ENCODE results near the gene TMEM260. TPM values are rescaled to one million over a fixed set of nuclear protein-coding genes. Genes with fewer than 3 reads are reported as not detected.

Gene TMEM260
- total and polyA plus RNA-seq, 2 experiments from 2014 or later = 13.3 to 22.9 TPM

DNA sequence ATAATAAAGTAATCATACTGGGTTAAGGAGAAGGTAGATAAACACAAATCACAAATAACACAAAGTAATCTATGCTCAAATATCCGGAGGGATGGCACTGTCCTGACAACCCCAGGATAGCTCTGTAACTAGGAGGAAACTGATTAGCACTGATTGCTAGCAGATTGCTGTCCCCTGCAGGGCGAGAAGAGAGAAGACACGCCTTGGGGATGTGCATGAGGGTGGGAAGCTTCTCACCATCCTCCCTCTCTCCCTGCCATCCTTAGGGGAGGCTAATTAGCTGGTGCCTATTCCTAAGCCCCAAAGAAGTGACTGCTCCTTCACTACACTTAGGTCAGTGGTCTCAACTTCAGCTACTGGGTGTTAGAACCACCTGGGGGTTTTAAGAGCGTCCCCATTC lies 27.0 kb upstream of the TMEM260 start (continued):
- TF ChIP-seq, protein P1, sequence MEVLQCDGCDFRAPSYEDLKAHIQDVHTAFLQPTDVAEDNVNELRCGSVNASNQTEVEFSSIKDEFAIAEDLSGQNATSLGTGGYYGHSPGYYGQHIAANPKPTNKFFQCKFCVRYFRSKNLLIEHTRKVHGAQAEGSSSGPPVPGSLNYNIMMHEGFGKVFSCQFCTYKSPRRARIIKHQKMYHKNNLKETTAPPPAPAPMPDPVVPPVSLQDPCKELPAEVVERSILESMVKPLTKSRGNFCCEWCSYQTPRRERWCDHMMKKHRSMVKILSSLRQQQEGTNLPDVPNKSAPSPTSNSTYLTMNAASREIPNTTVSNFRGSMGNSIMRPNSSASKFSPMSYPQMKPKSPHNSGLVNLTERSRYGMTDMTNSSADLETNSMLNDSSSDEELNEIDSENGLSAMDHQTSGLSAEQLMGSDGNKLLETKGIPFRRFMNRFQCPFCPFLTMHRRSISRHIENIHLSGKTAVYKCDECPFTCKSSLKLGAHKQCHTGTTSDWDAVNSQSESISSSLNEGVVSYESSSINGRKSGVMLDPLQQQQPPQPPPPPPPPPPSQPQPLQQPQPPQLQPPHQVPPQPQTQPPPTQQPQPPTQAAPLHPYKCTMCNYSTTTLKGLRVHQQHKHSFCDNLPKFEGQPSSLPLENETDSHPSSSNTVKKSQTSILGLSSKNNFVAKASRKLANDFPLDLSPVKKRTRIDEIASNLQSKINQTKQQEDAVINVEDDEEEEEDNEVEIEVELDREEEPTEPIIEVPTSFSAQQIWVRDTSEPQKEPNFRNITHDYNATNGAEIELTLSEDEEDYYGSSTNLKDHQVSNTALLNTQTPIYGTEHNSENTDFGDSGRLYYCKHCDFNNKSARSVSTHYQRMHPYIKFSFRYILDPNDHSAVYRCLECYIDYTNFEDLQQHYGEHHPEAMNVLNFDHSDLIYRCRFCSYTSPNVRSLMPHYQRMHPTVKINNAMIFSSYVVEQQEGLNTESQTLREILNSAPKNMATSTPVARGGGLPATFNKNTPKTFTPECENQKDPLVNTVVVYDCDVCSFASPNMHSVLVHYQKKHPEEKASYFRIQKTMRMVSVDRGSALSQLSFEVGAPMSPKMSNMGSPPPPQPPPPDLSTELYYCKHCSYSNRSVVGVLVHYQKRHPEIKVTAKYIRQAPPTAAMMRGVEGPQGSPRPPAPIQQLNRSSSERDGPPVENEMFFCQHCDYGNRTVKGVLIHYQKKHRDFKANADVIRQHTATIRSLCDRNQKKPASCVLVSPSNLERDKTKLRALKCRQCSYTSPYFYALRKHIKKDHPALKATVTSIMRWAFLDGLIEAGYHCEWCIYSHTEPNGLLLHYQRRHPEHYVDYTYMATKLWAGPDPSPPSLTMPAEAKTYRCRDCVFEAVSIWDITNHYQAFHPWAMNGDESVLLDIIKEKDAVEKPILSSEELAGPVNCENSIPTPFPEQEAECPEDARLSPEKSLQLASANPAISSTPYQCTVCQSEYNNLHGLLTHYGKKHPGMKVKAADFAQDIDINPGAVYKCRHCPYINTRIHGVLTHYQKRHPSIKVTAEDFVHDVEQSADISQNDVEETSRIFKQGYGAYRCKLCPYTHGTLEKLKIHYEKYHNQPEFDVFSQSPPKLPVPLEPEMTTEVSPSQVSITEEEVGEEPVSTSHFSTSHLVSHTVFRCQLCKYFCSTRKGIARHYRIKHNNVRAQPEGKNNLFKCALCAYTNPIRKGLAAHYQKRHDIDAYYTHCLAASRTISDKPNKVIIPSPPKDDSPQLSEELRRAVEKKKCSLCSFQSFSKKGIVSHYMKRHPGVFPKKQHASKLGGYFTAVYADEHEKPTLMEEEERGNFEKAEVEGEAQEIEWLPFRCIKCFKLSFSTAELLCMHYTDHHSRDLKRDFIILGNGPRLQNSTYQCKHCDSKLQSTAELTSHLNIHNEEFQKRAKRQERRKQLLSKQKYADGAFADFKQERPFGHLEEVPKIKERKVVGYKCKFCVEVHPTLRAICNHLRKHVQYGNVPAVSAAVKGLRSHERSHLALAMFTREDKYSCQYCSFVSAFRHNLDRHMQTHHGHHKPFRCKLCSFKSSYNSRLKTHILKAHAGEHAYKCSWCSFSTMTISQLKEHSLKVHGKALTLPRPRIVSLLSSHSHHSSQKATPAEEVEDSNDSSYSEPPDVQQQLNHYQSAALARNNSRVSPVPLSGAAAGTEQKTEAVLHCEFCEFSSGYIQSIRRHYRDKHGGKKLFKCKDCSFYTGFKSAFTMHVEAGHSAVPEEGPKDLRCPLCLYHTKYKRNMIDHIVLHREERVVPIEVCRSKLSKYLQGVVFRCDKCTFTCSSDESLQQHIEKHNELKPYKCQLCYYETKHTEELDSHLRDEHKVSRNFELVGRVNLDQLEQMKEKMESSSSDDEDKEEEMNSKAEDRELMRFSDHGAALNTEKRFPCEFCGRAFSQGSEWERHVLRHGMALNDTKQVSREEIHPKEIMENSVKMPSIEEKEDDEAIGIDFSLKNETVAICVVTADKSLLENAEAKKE (CRISPR knock-in tag; IDR thresholded peaks at IDR 0.05) = no peak

- Mint-ChIP-seq H3K4me3 (no peak overlapping the region), H3K9me3 (no peaks in the 10 kb centered on the region), H3K27me3 (ENCODE audit: insufficient read depth, low read depth, poor library complexity) (peaks cover 3% of the 10 kb centered on the region), H3K27ac (no peak overlapping the region), H3K36me3 (ENCODE audit: low read depth) (no peaks in the 10 kb centered on the region), H3K4me1 (peaks cover 30% of the 10 kb centered on the region)
- Histone ChIP-seq H3K27me3 (ENCODE audit: insufficient read depth) (no peaks in the 10 kb centered on the region), H2AFZ (no peak overlapping the region), H3K9me2 (ENCODE audit: insufficient read depth) (no peaks in the 10 kb centered on the region), H4K20me1 (replicated peaks; ENCODE audit: insufficient read depth) (no peaks in the 10 kb centered on the region), H3K27ac (ENCODE audit: low read depth) (no peak overlapping the region), H3K4me3 (no peak overlapping the region), H3K4me1 (ENCODE audit: insufficient read depth) (no peaks in the 10 kb centered on the region; the same call in 1 of the 2 replicates), H3K36me3 (ENCODE audit: insufficient read depth) (no peaks in the 10 kb centered on the region), H3K4me2 (no peak overlapping the region), H3K79me2 (replicated peaks; ENCODE audit: insufficient read depth) (no peaks in the 10 kb centered on the region), H3F3A (replicated peaks; ENCODE audit: low read depth) (no peaks in the 10 kb centered on the region)
- ATAC-seq = no peak
- no peak for DNase-seq (ENCODE audit: low spot score)
- TF ChIP-seq, protein P1 (CRISPR knock-in tag; IDR thresholded peaks at IDR 0.05) = no peak
- no peak for TF ChIP-seq NANOG (IDR thresholded peaks at IDR 0.05; ENCODE audit: borderline replicate concordance)
- TF ChIP-seq STAT1 (IDR thresholded peaks at IDR 0.05; ENCODE audit: unreplicated experiment) = no peak
- TF ChIP-seq, protein P2, sequence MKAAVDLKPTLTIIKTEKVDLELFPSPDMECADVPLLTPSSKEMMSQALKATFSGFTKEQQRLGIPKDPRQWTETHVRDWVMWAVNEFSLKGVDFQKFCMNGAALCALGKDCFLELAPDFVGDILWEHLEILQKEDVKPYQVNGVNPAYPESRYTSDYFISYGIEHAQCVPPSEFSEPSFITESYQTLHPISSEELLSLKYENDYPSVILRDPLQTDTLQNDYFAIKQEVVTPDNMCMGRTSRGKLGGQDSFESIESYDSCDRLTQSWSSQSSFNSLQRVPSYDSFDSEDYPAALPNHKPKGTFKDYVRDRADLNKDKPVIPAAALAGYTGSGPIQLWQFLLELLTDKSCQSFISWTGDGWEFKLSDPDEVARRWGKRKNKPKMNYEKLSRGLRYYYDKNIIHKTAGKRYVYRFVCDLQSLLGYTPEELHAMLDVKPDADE (IDR thresholded peaks at IDR 0.05) = no peak
Measured at GRCh38 chr14:56554301-56554700, 25.3 kb upstream of the TMEM260 start.
